Measurements from ENCODE around the gene SFTPB. TPM values are rescaled to one million over a fixed set of nuclear protein-coding genes. Genes with fewer than 3 reads are reported as not detected.
"Not testable (repeated sequence)": the region's sequence is repeated elsewhere in the genome, so short reads cannot be mapped to it uniquely, and the experiment has no call there.

Gene SFTPB
- total RNA-seq, 1 experiment from 2014 or later: not detected

- no peak for DNase-seq (ENCODE audit: low read depth, low spot score)
- in situ Hi-C loops (cut with HindIII; ENCODE audit: low pct_unique_long_range_greater_than_20kb, low sequenced_read_pairs): no loop called here
Observed at GRCh38 chr2:85684806-85685205, 16.8 kb upstream of the SFTPB start.

- no peak for DNase-seq (ENCODE audit: low read depth, low spot score)
- in situ Hi-C loops (cut with HindIII; ENCODE audit: low pct_unique_long_range_greater_than_20kb, low sequenced_read_pairs): no loop called here
Observed at GRCh38 chr2:85684380-85684779, 16.4 kb upstream of the SFTPB start.

GRCh38 chr2:85682378-85682777 is 14.4 kb upstream of the SFTPB start:
- in situ Hi-C loops (cut with HindIII; ENCODE audit: low pct_unique_long_range_greater_than_20kb, low sequenced_read_pairs): no loop called here
- DNase-seq (ENCODE audit: low read depth, low spot score): no peak

GRCh38 chr2:85681776-85682175 is 13.8 kb upstream of the SFTPB start:
- in situ Hi-C loops (cut with HindIII; ENCODE audit: low pct_unique_long_range_greater_than_20kb, low sequenced_read_pairs): no loop called here

GRCh38 chr2:85681372-85681763 is 13.4 kb upstream of the SFTPB start:
- no peak for DNase-seq (ENCODE audit: low read depth, low spot score)
- in situ Hi-C loops (cut with HindIII; ENCODE audit: low pct_unique_long_range_greater_than_20kb, low sequenced_read_pairs): no loop called here

More at GRCh38 chr2:85681776-85682175, 13.8 kb upstream of the SFTPB start:
- DNase-seq (ENCODE audit: low read depth, low spot score): no peak

DNA sequence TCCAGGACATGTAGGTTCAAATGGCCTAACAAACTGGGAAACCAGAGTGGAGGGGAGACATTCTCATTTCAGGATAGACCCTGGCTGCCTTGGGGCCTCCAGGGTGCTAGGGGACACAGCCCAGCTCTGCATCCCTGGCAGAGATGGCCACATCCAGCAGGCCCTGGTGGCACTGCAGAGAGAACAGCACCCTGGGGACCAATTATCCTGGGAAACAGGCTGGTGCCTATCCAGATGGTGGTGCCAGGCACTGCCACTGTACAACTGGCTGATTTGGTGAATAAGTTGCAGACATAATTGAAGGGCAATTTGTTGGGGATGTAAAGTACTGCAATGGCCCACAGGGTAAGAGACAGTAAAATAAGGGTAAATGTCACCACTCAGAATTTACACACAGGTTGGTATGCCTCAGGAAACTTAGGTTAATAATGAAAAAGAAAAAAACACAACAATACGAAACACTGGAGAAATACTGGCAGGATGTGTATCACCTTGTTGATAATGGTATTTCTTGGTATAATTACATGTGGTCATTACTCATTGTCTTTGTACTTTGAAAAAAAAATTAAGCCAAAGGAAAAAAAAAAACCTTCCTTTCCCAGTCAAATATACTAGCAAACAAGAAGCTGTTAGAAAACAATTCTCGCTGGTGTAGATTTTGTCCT is 12.8 kb upstream of the SFTPB start:
- DNase-seq (ENCODE audit: low read depth, low spot score): no peak

GRCh38 chr2:85678794-85679672 is 11.0 kb upstream of the SFTPB start:
- DNase-seq (ENCODE audit: low read depth, low spot score): peak; percentile 83
- in situ Hi-C loops (cut with HindIII; ENCODE audit: low pct_unique_long_range_greater_than_20kb, low sequenced_read_pairs): no loop called here

More for the DNA sequence above, 12.8 kb upstream of the SFTPB start:
- in situ Hi-C loops (cut with HindIII; ENCODE audit: low pct_unique_long_range_greater_than_20kb, low sequenced_read_pairs): no loop called here

DNA sequence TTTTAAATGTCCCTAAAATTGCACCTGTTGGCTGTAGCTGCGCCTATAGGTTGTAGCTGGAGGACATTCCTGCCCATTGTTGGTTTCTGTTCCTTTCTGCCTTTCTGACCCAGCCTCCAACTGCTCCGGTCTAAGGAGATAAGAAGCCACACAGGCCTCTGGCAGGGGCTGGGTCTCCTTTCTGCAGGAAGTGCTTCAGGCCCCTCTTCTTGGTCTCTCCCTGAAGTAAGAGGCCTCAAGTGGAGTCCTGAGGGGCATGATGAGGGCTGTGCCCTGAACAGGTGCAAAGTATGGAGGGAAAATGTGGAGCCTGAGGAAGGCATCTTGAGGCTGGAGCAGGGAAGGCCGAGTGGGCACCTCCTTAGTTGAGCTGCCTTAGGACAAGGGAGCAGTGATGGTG is 10.4 kb upstream of the SFTPB start:
- no peak for DNase-seq (ENCODE audit: low read depth, low spot score)
- in situ Hi-C loops (cut with HindIII; ENCODE audit: low pct_unique_long_range_greater_than_20kb, low sequenced_read_pairs): no loop called here

DNA sequence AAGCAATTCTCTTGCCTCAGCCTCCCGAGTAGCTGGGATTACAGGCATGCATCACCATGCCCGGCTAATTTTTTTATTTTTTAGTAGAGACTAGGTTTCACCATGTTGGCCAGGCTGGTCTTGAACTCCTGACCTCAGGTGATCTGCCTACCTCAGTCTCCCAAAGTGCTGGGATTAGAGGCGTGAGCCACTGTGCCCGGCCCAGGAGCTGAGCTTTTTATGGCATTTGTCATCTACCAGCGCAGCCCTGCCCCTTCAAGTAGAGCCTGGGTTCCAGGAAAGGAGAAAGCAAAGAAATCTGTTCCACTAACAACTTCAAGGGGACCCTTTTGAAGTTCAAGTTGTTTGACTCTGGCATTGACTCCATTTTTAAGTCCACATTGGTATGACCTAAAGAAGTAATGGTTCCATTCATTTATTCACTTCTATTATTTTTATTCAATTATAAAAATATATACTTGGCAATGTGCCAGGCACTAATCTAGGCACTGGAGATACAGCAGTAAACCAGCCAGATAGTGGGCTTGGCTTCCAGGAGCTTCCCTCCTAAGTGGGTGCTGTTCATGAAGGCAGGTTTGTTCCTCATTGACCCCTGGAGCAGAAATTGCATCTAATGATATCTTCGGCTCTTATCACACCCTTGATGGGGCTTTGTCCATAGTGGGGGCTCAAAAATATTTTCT is 8.0 kb upstream of the SFTPB start:
- in situ Hi-C loops (cut with HindIII; ENCODE audit: low pct_unique_long_range_greater_than_20kb, low sequenced_read_pairs): no loop called here
- DNase-seq (ENCODE audit: low read depth, low spot score): no peak

GRCh38 chr2:85675427-85675826 is 7.4 kb upstream of the SFTPB start:
- no peak for DNase-seq (ENCODE audit: low read depth, low spot score)
- in situ Hi-C loops (cut with HindIII; ENCODE audit: low pct_unique_long_range_greater_than_20kb, low sequenced_read_pairs): no loop called here

DNA sequence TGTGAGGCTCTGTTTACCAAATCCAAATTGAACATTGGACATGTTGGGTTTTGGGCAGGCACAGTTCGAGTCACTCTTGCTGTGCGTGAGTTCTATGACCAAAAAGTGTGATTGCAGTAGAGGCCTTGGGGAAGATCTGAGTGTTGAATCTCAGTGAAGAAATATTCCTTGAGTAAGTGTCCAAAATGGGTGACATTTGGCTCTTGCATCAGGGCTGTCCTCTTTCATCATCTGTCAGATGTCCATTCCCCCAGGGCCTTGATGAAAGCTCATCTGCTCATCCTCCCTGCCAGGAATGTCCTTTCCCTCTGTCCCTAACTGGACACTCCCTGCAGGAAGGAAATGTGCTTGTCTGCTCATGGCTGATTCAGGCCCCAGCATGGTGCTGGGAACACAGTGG is 6.4 kb upstream of the SFTPB start:
- in situ Hi-C loops (cut with HindIII; ENCODE audit: low pct_unique_long_range_greater_than_20kb, low sequenced_read_pairs): no loop called here
- DNase-seq (ENCODE audit: low read depth, low spot score): no peak

GRCh38 chr2:85673716-85674375 is 5.8 kb upstream of the SFTPB start:
- DNase-seq (ENCODE audit: low read depth, low spot score): no peak
- in situ Hi-C loops (cut with HindIII; ENCODE audit: low pct_unique_long_range_greater_than_20kb, low sequenced_read_pairs): no loop called here

DNA sequence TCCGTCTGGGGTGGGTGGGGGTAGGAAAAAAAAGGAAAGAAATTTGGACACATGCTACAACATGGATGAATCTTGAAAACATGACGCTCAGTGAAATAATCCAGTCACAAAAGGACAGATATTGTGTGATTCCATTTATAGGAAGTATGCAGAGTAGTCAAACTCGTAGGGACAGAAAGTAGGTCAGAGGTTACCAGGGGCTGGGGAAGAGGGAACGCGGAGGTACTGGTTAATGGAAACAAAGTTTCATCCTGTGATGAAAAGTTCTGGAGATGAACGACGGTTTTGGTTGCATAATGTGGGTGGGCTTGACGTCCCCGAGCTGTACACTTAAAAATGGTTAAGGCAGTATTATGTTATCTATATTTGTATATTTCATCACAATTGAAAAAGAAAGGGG is 4.5 kb upstream of the SFTPB start:
- in situ Hi-C loops (cut with HindIII; ENCODE audit: low pct_unique_long_range_greater_than_20kb, low sequenced_read_pairs): no loop called here
- no peak for DNase-seq (ENCODE audit: low read depth, low spot score)

- in situ Hi-C loops (cut with HindIII; ENCODE audit: low pct_unique_long_range_greater_than_20kb, low sequenced_read_pairs); DNase-seq (ENCODE audit: low read depth, low spot score): not testable (repeated sequence)
Observed at GRCh38 chr2:85670416-85670815, 2.4 kb upstream of the SFTPB start.

DNA sequence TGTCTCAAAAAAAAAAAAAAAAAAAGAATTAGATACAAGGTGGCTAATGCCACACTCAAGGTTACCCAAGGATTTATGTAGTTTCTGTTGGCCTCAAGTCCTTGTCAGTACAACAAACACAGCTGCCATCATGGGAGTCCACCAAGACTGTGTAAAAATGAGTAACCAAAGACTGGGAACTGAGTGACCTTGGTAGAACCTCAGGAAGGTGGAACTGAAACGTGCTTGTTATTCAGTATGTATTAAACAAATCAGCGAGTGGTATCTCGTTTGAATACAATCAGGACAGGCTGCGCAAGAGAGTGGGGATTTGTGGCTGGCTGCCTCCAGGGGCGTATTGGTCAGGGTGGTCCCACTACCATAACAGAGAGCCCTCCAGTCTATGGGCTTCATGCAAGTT is 1.6 kb upstream of the SFTPB start:
- in situ Hi-C loops (cut with HindIII; ENCODE audit: low pct_unique_long_range_greater_than_20kb, low sequenced_read_pairs): no loop called here
- no peak for DNase-seq (ENCODE audit: low read depth, low spot score)

DNA sequence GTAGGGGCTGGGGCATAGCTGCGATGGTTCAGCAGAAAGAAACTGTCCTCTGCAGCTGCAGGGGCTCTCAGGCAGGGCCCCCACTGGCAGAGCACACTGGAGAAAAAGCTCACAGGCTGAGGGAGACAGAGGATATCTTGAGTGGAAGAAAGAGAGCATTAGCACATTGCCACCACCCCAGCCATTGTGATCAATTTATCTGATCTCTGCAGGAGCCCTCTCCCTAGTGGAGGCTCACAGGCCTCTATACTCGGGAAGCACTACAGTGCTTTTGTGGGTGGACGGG is 801 bp upstream of the SFTPB start:
- in situ Hi-C loops (cut with HindIII; ENCODE audit: low pct_unique_long_range_greater_than_20kb, low sequenced_read_pairs): no loop called here
- DNase-seq (ENCODE audit: low read depth, low spot score): no peak

DNA sequence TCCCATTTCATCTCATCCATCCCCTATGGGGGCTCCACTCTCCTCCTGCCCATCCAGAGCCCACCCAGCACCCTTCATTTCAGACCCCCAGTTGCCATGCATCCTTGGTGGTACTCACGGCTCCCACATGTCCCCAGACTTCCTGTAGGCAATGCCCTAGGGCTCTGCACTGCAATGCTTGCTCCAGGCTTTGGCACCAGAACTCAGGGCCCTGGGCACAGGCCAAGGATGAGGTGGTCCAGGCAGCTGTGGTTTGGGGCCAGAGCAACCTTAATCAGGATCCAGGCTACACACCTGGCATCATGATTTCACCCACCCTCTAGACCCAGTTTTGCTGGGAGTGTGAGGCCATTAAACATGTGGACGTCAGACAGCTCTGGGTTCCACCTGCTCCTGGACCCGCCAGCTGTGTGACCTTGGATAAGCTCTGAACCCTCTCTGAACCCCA is 414 bp downstream of the SFTPB start:
- in situ Hi-C loops (cut with HindIII; ENCODE audit: low pct_unique_long_range_greater_than_20kb, low sequenced_read_pairs): no loop called here
- no peak for DNase-seq (ENCODE audit: low read depth, low spot score)

All from SK-MEL-5 (cell line).